ENCODE measurements around the gene GON7. TPM values are rescaled to one million over a fixed set of nuclear protein-coding genes. Genes with fewer than 3 reads are reported as not detected.
"Not testable (repeated sequence)": the region's sequence is repeated elsewhere in the genome, so short reads cannot be mapped to it uniquely, and the experiment has no call there.

Gene GON7
- total and polyA plus RNA-seq, 11 donors: 10.3 to 27.4 (median 17.2) TPM

GRCh38 chr14:93234798-93235197, 27.9 kb upstream of the GON7 start:
- ATAC-seq (peak in 1 of 4 donors; percentile 47), DNase-seq (no peak)
- WGBS, 4 donors: 41 to 55% (median 47%) methylated on average over 10 of the region's 10 CpGs
- intact Hi-C loops (cut with DNase I): loop anchor here in 4 of 10 donors (10.0 kb wide), 2 partner anchors 380 to 390 kb away; no protein-coding TSS in a partner anchor
- Histone ChIP-seq H3K4me3 (no peak overlapping the region), H3K27me3 (peaks cover 0 to 9% (median 0%) of the 10 kb centered on the region in 9 donors), H3K9me3 (no peaks in the 10 kb centered on the region), H3K4me1 (peaks cover 0 to 6% (median 0%) of the 10 kb centered on the region in 12 donors), H3K27ac (no peak overlapping the region), H3K36me3 (peaks cover 0 to 4% (median 1%) of the 10 kb centered on the region in 9 donors)
- TF ChIP-seq POLR2A (IDR thresholded peaks at IDR 0.05) (no peak), CTCF (IDR thresholded peaks at IDR 0.05) (no peak)

DNA sequence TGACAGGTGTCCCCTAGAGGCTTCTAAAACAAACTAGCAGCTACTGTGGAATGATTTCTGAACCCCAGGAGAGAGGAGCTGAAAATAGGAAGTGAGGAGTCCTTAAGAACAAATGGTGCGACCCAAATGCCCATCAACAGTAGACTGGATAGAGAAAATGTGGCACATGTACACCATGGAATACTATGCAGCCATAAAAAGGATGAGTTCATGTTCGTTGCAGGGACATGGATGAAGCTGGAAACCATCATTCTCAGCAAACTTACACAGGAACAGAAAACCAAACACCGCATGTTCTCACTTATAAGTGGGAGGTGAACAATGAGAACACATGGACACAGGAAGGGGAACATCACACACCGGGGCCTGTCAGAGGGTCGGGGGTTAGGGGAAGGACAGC, 26.2 kb upstream of the GON7 start:
- not testable (repeated sequence) for H3K27ac ChIP-seq, H3K9me3 ChIP-seq, H3K4me1 ChIP-seq, H3K27me3 ChIP-seq, H3K4me3 ChIP-seq, DNase-seq, ATAC-seq
- intact Hi-C loops (cut with DNase I): loop anchor here in 4 of 10 donors (10.0 kb wide), 2 partner anchors 382 to 392 kb away; no protein-coding TSS in a partner anchor
- H3K36me3 ChIP-seq: peaks cover 0 to 14% (median 10%) of the 10 kb centered on the region in 9 donors
- WGBS, 4 donors: 89 to 92% (median 92%) methylated on average over 5 of the region's 5 CpGs

GRCh38 chr14:93232159-93232558, 25.3 kb upstream of the GON7 start:
- Histone ChIP-seq H3K4me1 (peaks cover 0 to 6% (median 0%) of the 10 kb centered on the region in 12 donors), H3K27me3 (peaks cover 0 to 9% (median 0%) of the 10 kb centered on the region in 9 donors), H3K36me3 (peaks cover 0 to 23% (median 19%) of the 10 kb centered on the region in 9 donors), H3K27ac (no peak overlapping the region), H3K9me3 (no peaks in the 10 kb centered on the region), H3K4me3 (peak overlapping the region in 8 of 12 donors; percentile 30 to 63 (median 56))
- intact Hi-C loops (cut with DNase I): loop anchor here in 4 of 10 donors (10.0 kb wide), 2 partner anchors 383 to 393 kb away; no protein-coding TSS in a partner anchor
- 61 to 85% (median 65%) methylated on average over 13 to 17 of the region's 17 CpGs for WGBS, 4 donors
- no peak for DNase-seq
- TF ChIP-seq CTCF (IDR thresholded peaks at IDR 0.05): no peak
- no peak for TF ChIP-seq POLR2A (IDR thresholded peaks at IDR 0.05)
- no peak for ATAC-seq

GRCh38 chr14:93231129-93231979, 24.5 kb upstream of the GON7 start:
- DNase-seq (peak in 4 of 5 donors; percentile 22 to 50 (median 38)), ATAC-seq (peak in 3 of 4 donors; percentile 69 to 76 (median 73))
- Histone ChIP-seq H3K4me1 (peaks cover 0 to 6% (median 0%) of the 10 kb centered on the region in 12 donors), H3K9me3 (no peaks in the 10 kb centered on the region), H3K36me3 (peaks cover 0 to 30% (median 27%) of the 10 kb centered on the region in 9 donors), H3K27me3 (peaks cover 0 to 9% (median 0%) of the 10 kb centered on the region in 9 donors), H3K27ac (no peak overlapping the region), H3K4me3 (peak overlapping the region; percentile 17 to 63 (median 50))
- intact Hi-C loops (cut with DNase I): loop anchor here in 4 of 10 donors (10.0 kb wide), 2 partner anchors 383 to 393 kb away; no protein-coding TSS in a partner anchor
- TF ChIP-seq POLR2A (IDR thresholded peaks at IDR 0.05) (no peak), CTCF (IDR thresholded peaks at IDR 0.05) (no peak)
- WGBS, 4 donors: 25 to 45% (median 36%) methylated on average over 36 to 39 of the region's 39 CpGs
